GM19025 (cell line): ENCODE results near the gene KATNB1.
"Not testable (repeated sequence)": the region's sequence is repeated elsewhere in the genome, so short reads cannot be mapped to it uniquely, and the experiment has no call there.

Experiments
- ATAC-seq: cut with Tn5 transposase; IDR thresholded peaks from one replicate; pipeline ENCODE4 v1.9.1; 2021; ENCODE audit warnings: mild to moderate bottlenecking, low read depth, moderate library complexity; ENCODE audit not compliant: unreplicated experiment

The KATNB1 gene

GRCh38 chr16:57786632-57787518 is 51.3 kb downstream of the KATNB1 start:
- no peak for ATAC-seq

- no peak for ATAC-seq
Observed at GRCh38 chr16:57787519-57787905, 51.9 kb downstream of the KATNB1 start.

- no peak for ATAC-seq
Observed at GRCh38 chr16:57788252-57788841, 52.8 kb downstream of the KATNB1 start.

GRCh38 chr16:57788951-57789350 is 53.4 kb downstream of the KATNB1 start:
- no peak for ATAC-seq

GRCh38 chr16:57791195-57791892 is 55.8 kb downstream of the KATNB1 start:
- ATAC-seq, result no peak

GRCh38 chr16:57791893-57792461 is 56.4 kb downstream of the KATNB1 start:
- ATAC-seq, result no peak

GRCh38 chr16:57794849-57795430 is 59.4 kb downstream of the KATNB1 start:
- no peak for ATAC-seq

- no peak for ATAC-seq
Observed at GRCh38 chr16:57795431-57795878, 59.9 kb downstream of the KATNB1 start.

- not testable (repeated sequence) for ATAC-seq
Observed at GRCh38 chr16:57796014-57796413, 60.4 kb downstream of the KATNB1 start.

GRCh38 chr16:57797216-57797525 is 61.6 kb downstream of the KATNB1 start:
- no peak for ATAC-seq

GRCh38 chr16:57797526-57798266 is 62.1 kb downstream of the KATNB1 start:
- no peak for ATAC-seq

- ATAC-seq, result no peak
Observed at GRCh38 chr16:57798267-57798810, 62.8 kb downstream of the KATNB1 start.

GRCh38 chr16:57798953-57799599 is 63.5 kb downstream of the KATNB1 start:
- no peak for ATAC-seq

- no peak for ATAC-seq
Observed at GRCh38 chr16:57799600-57800199, 64.1 kb downstream of the KATNB1 start.

- no peak for ATAC-seq
Observed at GRCh38 chr16:57800200-57801097, 64.9 kb downstream of the KATNB1 start.

- no peak for ATAC-seq
Observed at GRCh38 chr16:57801098-57801808, 65.7 kb downstream of the KATNB1 start.

GRCh38 chr16:57801809-57802340 is 66.3 kb downstream of the KATNB1 start:
- ATAC-seq, result no peak
